Endodermal cell (in vitro differentiated cells): ENCODE results near the gene CAMKK2. TPM values are rescaled to one million over a fixed set of nuclear protein-coding genes. Genes with fewer than 3 reads are reported as not detected.

Source experiments
- DNase-seq: peaks from one replicate; pipeline ENCODE4 v3.0.0-alpha.2; 2017
- H3K27ac ChIP-seq: 2 replicates; pipeline ENCODE4 v1.5.1; 2013; ENCODE audit warnings: mild to moderate bottlenecking, low read depth, low read length, moderate library complexity
- H3K27me3 ChIP-seq: 2 replicates; pipeline ENCODE4 v1.6.1; 2013; ENCODE audit warnings: mild to moderate bottlenecking, low read length, moderate library complexity; ENCODE audit not compliant: insufficient read depth, control insufficient read depth, poor library complexity, severe bottlenecking
- H3K36me3 ChIP-seq: 2 replicates; pipeline ENCODE4 v1.7.0; 2013; ENCODE audit warnings: mild to moderate bottlenecking, low read length, moderate library complexity; ENCODE audit not compliant: control insufficient read depth, insufficient read depth
- H3K4me1 ChIP-seq: one replicate; pipeline ENCODE4 v1.7.0; 2013; ENCODE audit warnings: low read length; ENCODE audit not compliant: control insufficient read depth, insufficient read depth
- H3K4me3 ChIP-seq: 2 replicates; pipeline ENCODE4 v1.5.1; 2013; ENCODE audit warnings: mild to moderate bottlenecking, low read length, moderate library complexity
- H3K9ac ChIP-seq: 2 replicates; pipeline ENCODE4 v1.6.1; 2013; ENCODE audit warnings: mild to moderate bottlenecking, low read length, moderate library complexity; ENCODE audit not compliant: poor library complexity, severe bottlenecking; ENCODE audit errors: extremely low read depth
- H3K9me3 ChIP-seq: 2 replicates; pipeline ENCODE4 v1.6.1; 2013; ENCODE audit warnings: mild to moderate bottlenecking, low read length, moderate library complexity; ENCODE audit not compliant: control insufficient read depth
- H3K27ac Mint-ChIP-seq: 2 replicates; pipeline ENCODE4 v1.8.0; 2020; ENCODE audit warnings: mixed read lengths
- H3K27me3 Mint-ChIP-seq: 2 replicates; pipeline ENCODE4 v1.8.0; 2021; ENCODE audit warnings: mild to moderate bottlenecking, mixed read lengths; ENCODE audit not compliant: insufficient read depth
- H3K36me3 Mint-ChIP-seq: 2 replicates; pipeline ENCODE4 v1.8.0; 2020; ENCODE audit warnings: low read depth, mixed read lengths
- H3K4me1 Mint-ChIP-seq: 2 replicates; pipeline ENCODE4 v1.8.0; 2020; ENCODE audit warnings: mixed read lengths
- H3K4me3 Mint-ChIP-seq: 2 replicates; pipeline ENCODE4 v1.8.0; 2020; ENCODE audit warnings: mild to moderate bottlenecking, moderate library complexity, mixed read lengths
- H3K9me3 Mint-ChIP-seq: 2 replicates; pipeline ENCODE4 v1.8.0; 2020; ENCODE audit warnings: mild to moderate bottlenecking, mixed read lengths
- CTCF ChIP-seq: fragments of 200-600 bp; sonication (generic); conservative IDR thresholded peaks from 2 replicates; pipeline ENCODE4 v1.5.0; 2021; ENCODE audit warnings: antibody characterized with exemption, mild to moderate bottlenecking
- WGBS, 2 experiments: methylation state at CpG; one replicate each; pipeline versions ENCODE4 v1.1.5 to v1.1.7; 2013; ENCODE audit warnings: missing lambda C conversion rate in 2 of 2, mixed read lengths in 1 of 2; ENCODE audit not compliant: insufficient coverage in 1 of 2, insufficient read length in 1 of 2; 5-methylcytosine and 5-hydroxymethylcytosine counted together
- total RNA-seq, 2 donors: library from RNA; stranded (reverse); fragmentation: NEBNext Ultra II Directional in 1 of 2; extraction: Animal tissue kit (Norgen Biotek cat#: 25700) in 1 of 2; gene quantifications; 2 replicates in 1 of 2; 3 replicates in 1 of 2; pipeline ENCODE4 v1.2.1, GENCODE V29; 2021

CAMKK2 gene
- total RNA-seq, 2 donors from 2014 or later, result 95.8 to 113 TPM

GRCh38 chr12:121267822-121268221, 28.7 kb downstream of the CAMKK2 start:
- no peaks in the 10 kb centered on the region for H3K27me3 Mint-ChIP-seq
- H3K36me3 ChIP-seq, result peaks cover 66% of the 10 kb centered on the region
- no peaks in the 10 kb centered on the region for H3K9me3 Mint-ChIP-seq
- no peak overlapping the region for H3K27ac Mint-ChIP-seq
- no peak overlapping the region for H3K4me3 ChIP-seq
- no peaks in the 10 kb centered on the region for H3K4me1 ChIP-seq
- no peaks in the 10 kb centered on the region for H3K9me3 ChIP-seq
- no peak for TF ChIP-seq CTCF
- WGBS, 2 experiments, result 100% methylated on average over 1 of the region's 1 CpG; no CpG with 5 or more reads in 1 of the 2 experiments
- H3K27ac ChIP-seq, result no peak overlapping the region
- H3K36me3 Mint-ChIP-seq, result peaks cover 72% of the 10 kb centered on the region
- H3K27me3 ChIP-seq, result no peaks in the 10 kb centered on the region
- H3K4me3 Mint-ChIP-seq, result no peak overlapping the region
- no peaks in the 10 kb centered on the region for H3K4me1 Mint-ChIP-seq
- no peak overlapping the region for H3K9ac ChIP-seq
- no peak for DNase-seq

- Mint-ChIP-seq H3K36me3 (peaks cover 75% of the 10 kb centered on the region), H3K4me1 (no peaks in the 10 kb centered on the region), H3K9me3 (no peaks in the 10 kb centered on the region), H3K4me3 (no peak overlapping the region), H3K27me3 (no peaks in the 10 kb centered on the region), H3K27ac (peak overlapping the region; percentile 59)
- no peak overlapping the region for H3K4me3 ChIP-seq
- WGBS, 2 experiments, result 92 to 96% methylated on average over 6 to 10 of the region's 10 CpGs
- peaks cover 75% of the 10 kb centered on the region for H3K36me3 ChIP-seq
- no peak overlapping the region for H3K27ac ChIP-seq
- TF ChIP-seq CTCF, result no peak
- H3K9me3 ChIP-seq, result no peaks in the 10 kb centered on the region
- no peaks in the 10 kb centered on the region for H3K4me1 ChIP-seq
- no peaks in the 10 kb centered on the region for H3K27me3 ChIP-seq
- no peak overlapping the region for H3K9ac ChIP-seq
- DNase-seq, result no peak
These were observed 31.5 kb downstream of the CAMKK2 start for GRCh38 chr12:121264951-121265515.

- Histone ChIP-seq H3K27me3 (no peaks in the 10 kb centered on the region), H3K4me3 (no peak overlapping the region), H3K27ac (no peak overlapping the region), H3K4me1 (no peaks in the 10 kb centered on the region), H3K36me3 (peaks cover 80% of the 10 kb centered on the region), H3K9ac (no peak overlapping the region), H3K9me3 (no peaks in the 10 kb centered on the region)
- no peak for TF ChIP-seq CTCF
- Mint-ChIP-seq H3K36me3 (peaks cover 77% of the 10 kb centered on the region), H3K27ac (no peak overlapping the region), H3K27me3 (no peaks in the 10 kb centered on the region), H3K4me3 (no peak overlapping the region), H3K9me3 (no peaks in the 10 kb centered on the region), H3K4me1 (no peaks in the 10 kb centered on the region)
- 88 to 93% methylated on average over 4 to 8 of the region's 8 CpGs for WGBS, 2 experiments
- DNase-seq, result no peak
These were observed 32.4 kb downstream of the CAMKK2 start for GRCh38 chr12:121264135-121264534.
